T-helper 9 cell (primary cell): ENCODE measurements around the gene MAP7.
"Not testable (repeated sequence)": the region's sequence is repeated elsewhere in the genome, so short reads cannot be mapped to it uniquely, and the experiment has no call there.

Source experiments
- DNase-seq: peaks from one replicate; pipeline ENCODE4 v3.0.0-alpha.2; 2020

Gene MAP7

DNA sequence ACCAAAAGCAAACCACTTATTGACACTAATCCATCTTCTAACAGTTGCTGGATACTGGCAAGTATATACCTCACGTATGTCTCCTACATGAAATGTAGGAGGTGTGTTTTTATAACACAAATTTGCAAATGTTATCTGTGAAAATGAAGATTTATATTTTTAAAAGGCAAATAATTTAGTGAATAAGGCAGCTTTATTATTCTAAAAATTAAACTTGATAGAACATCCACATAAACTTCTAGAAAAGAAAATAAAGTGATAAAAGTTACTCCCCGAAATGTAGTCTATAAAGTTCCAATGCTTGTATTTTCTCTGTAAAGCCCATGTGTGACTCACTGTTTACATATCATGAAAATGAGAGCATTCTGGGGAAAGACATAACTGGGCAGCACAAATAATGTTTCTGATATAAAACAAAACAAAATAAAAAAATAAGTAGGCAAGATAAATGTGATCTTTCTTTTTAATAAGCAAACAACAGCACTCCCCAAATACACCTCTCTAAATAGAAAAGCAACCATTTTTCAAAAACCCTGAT, 84.4 kb downstream of the MAP7 start:
- DNase-seq, result no peak

DNA sequence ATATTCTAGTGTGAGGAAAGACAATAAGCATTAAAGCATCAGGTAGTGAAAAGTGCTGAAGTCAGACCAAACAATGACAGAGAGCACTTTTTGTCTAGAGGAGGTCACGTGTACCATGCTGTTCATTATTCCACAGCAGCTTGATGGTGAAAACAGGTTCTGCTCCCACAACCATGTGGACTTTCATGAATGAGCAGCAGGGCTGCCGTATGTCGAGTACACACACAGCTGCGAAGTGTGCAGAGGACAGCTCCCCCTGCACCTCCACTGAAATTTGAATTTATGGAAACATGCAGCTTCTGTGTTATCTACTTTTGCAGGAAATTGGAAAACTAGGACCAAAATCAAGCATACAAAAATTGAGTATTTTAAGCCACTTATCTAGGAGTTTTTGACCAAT, 85.3 kb downstream of the MAP7 start:
- no peak for DNase-seq

DNA sequence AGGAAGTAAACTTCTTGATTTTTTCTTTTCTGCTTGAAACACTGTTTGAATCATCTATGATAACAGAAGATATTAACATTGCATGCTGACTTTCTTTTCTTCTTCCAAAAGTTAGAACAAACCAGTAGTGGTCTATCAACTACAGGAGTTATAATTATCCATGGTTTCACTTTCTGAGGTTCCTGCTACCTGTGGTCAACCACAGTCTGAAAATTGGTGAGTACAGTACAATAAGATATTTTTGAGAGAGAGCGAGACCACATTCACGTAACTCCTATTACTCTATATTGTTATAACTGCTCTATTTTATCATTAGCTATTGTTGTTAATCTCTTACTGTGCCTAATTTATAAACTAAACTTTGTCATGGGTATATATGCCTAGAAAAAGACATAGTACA, 86.1 kb downstream of the MAP7 start:
- no peak for DNase-seq

- no peak for DNase-seq
Observed at GRCh38 chr6:136463743-136464142, 86.5 kb downstream of the MAP7 start.

DNA sequence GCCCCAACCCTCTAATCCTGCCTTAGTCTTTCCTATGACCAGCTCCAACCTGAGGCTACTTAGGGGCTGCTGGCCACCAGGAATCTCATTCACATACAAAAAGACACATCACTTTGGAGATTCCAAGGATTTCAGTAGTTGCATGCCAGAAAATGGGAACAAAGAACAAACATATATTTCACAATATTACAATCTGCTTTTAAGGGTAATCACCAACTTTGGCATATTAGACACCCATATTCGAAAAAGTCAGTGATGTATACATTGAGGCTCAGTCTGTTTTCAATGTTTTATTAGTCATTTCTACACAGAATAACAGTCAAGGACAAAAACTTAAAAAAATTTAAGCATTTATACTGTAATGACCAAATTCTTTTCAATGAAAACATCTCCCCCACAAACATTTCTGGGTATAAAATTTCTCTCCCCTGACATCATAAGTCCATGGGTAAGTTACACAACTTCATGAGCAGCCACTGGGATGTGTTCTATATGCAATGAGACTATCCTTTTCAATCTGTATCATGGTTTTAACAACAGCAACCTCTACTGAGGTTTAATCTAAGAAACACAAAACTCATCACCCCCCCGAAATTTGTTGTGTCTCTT, 103.5 kb downstream of the MAP7 start:
- DNase-seq, result no peak

- no peak for DNase-seq
Observed at GRCh38 chr6:136446145-136446544, 104.1 kb downstream of the MAP7 start.

- no peak for DNase-seq
Observed at GRCh38 chr6:136445063-136445462, 105.2 kb downstream of the MAP7 start.

GRCh38 chr6:136440203-136440602, 110.0 kb downstream of the MAP7 start:
- no peak for DNase-seq

DNA sequence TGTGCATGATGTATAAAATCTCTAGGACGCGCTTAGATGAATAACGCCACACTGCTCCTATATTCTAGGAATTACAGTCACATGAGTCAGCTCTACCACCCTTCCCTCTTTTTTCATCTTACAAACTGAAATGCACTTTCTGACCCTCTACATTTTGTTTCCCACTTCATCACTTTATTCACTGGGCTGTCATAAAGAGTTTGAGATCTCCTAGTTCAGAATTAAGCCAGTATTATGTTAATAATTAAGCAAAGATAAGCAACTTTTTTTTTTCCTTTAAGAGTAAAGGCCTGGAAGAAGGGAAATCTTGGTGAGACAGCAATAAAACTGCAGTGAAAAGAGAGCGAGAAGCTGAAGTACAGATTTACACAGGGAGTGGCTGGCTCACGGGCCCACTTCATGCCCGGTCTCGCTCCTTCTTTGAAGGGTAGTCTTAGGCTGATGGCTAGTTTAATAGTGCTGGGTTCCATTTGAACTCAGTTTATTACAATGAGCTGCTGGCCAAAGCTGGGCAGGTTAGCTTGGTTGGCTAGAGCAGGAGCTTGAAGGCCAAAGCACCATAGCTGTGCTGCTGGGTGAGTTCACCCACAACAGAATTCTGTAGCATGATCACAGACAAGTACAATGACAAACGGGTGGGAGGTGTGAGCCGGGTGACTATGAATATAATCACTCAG, 110.6 kb downstream of the MAP7 start:
- no peak for DNase-seq

DNA sequence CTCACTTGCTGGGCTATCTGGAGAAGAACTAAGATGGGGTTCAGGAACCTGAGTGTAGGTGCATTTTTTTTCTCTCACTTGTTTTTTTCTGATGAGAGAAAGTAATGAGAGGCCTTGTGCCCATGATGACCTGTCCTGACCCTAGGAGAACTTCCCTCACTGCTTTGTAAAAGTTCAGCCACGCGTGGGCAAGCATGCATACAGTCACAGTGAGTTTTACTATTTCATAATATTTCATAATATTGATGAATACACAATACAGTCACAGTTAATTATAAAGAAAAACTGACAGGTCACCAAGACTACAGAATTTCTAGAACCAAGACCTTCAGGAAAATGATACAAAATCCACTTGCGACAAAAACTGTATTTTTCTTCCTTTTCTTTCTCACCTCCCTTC, 111.8 kb downstream of the MAP7 start:
- DNase-seq, result no peak

DNA sequence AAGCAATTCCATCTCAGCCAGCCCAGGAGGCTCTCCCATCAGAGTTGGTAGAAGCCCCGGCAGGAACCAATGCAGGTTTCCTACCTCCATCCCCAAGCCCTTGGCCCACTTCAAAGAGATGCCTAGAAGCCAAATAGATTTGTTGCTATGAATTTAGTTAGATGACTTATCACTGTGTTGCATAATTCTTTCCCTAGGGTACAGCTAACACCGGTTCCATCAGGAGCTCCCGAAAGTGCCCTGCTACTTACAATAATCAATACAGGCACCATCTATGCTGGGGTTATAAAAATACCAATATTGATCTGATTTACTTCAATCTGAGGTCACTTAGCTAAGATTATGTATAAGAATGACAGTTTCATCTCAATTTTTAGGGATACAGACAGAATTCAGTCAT, 113.0 kb downstream of the MAP7 start:
- no peak for DNase-seq

GRCh38 chr6:136435101-136435500, 115.1 kb downstream of the MAP7 start:
- DNase-seq, result no peak

GRCh38 chr6:136431306-136431705, 118.9 kb downstream of the MAP7 start:
- not testable (repeated sequence) for DNase-seq

DNA sequence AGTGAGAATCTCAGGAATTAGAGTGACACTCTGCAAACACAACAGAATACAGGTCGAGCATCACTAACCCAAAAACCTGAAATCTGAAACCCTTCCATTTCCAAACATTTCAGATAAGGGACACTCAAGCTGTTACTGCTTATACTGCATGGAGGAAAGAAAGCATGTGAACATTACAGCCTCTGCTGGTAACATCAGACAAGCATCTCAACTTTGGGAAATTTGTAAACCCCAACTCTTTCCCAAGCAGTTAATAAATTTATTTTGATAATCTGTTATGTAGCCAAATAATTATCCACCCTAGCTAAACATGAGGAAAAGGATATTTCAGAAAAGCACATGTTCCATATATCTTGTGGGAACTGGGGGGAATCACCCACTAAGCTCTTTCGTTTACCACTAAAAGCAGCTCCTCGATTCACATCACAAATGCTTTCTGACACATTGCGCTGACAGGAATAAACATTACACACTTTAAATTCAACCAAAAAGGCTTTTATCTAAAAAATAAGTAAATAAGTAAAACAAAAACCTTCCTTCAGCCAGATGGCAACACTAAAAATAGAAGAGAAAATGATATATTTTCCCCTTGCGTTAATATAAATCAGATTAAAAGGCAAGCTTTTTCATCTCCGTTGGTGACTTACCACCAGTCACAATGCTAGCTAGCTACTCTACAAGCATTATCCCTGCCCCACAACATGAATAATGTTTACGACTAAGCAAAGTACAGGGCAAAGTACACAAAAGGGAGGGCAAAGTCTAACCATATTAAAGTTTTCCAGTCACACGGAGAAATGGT, 120.8 kb downstream of the MAP7 start:
- no peak for DNase-seq

GRCh38 chr6:136427378-136427717, 122.9 kb downstream of the MAP7 start:
- no peak for DNase-seq

- no peak for DNase-seq
Observed at GRCh38 chr6:136426627-136427377, 123.4 kb downstream of the MAP7 start.

DNA sequence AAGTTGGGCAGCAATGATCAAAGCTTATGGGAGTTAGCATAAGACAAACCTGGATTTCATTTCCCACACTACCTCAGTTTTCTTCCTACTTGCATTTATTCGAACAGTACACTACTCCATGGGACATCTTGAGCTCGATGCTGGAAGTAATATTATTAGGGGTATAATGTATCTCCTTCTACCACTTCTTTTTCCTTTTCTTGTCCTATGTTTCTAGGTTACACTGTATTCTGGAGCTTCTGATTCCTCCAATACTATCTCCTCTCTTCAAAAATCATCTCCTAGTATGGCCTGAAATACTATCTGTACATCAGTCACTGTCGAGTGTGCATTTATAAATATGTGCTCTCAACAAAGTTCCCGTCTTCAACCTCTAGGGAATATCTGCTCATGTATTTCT, 124.4 kb downstream of the MAP7 start:
- DNase-seq, result no peak

DNA sequence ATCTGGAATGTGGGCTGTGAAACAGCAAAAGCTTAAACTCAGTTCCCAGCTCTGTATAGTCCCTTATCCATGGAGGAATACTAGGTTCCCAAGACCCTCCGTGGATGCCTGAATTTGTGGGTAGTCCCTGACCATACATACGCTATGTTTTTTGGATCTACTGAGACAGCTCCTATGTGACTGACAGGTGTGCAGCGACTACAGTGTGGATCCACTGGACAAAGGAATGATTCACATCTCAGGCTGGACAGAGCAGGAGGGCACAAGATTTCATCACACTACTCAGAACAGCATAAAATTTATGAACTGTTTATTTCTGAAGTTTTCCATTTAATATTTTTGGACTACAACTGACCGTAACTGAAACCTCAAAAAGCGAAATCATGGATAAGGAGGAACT, 125.3 kb downstream of the MAP7 start:
- no peak for DNase-seq

- no peak for DNase-seq
Observed at GRCh38 chr6:136424450-136424849, 125.8 kb downstream of the MAP7 start.

DNA sequence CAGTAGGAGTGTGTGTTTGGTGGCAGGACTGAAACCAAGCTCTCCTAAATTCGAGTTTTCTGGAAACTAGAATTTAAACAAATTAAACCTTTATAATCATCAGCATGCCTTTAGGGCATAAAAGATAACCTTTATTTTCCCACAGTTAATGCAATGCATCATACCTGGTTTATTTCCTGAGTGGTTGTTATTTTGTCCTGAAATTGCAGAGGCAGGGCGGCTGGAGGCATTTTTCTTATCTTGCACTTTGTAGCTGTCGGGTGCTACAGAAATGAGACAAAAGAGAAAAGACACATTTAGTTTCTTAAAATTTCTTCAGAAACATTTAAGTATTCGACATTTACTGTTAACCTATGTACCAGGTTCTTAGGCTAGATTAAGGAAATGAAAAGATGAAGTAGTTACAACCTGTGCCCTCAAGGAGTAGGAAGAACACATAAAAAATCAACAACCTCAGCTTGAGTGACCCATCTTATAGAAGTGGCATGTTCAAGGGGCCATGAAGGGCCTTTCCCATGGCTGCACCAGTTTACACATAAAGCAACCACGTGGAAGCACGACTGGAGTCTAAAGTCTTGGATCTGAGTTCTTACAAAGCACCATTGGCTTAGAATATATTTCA, 128.6 kb downstream of the MAP7 start:
- DNase-seq, result no peak

DNA sequence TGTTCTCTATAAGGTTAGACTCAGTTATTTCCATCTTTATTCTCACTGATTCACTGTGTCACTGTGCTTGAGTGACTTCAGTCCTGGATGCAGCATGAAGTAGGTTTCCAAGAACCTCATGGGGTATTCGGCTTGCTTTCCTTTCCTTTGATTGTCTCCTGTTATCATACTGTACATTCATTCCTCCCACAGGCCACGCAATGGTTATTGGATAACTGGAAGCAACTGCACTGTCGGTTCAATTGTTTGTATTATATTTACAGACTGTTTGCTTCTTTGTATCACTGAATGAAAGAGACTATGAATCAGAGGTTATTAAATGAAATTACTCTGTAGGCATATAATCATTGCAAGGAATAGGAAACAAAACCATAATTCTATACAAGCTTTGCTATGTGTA, 129.4 kb downstream of the MAP7 start:
- DNase-seq, result no peak

- no peak for DNase-seq
Observed at GRCh38 chr6:136415351-136416007, 134.7 kb downstream of the MAP7 start.
